Fibroblast of skin of back (primary cell): ENCODE data around the gene ETFRF1. TPM values are rescaled to one million over a fixed set of nuclear protein-coding genes. Genes with fewer than 3 reads are reported as not detected.

ENCODE experiments used
- DNase-seq: peaks from one replicate; pipeline ENCODE4 v3.0.0-alpha.2; 2013
- polyA plus RNA-seq, 2 experiments: library from polyadenylated mRNA; unstranded; fragments of 120-200 nt; gene quantifications; one replicate each; pipeline ENCODE4 v1.2.1, GENCODE V29; 2013; ENCODE audit not compliant: insufficient read length in 2 of 2

ETFRF1 gene, protein sequence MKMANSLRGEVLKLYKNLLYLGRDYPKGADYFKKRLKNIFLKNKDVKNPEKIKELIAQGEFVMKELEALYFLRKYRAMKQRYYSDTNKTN
- polyA plus RNA-seq (2013, experiment 1 of 2; ENCODE audit: insufficient read length), result 10.6 TPM
- polyA plus RNA-seq (2013, experiment 2 of 2; ENCODE audit: insufficient read length), result 16.0 TPM

DNA sequence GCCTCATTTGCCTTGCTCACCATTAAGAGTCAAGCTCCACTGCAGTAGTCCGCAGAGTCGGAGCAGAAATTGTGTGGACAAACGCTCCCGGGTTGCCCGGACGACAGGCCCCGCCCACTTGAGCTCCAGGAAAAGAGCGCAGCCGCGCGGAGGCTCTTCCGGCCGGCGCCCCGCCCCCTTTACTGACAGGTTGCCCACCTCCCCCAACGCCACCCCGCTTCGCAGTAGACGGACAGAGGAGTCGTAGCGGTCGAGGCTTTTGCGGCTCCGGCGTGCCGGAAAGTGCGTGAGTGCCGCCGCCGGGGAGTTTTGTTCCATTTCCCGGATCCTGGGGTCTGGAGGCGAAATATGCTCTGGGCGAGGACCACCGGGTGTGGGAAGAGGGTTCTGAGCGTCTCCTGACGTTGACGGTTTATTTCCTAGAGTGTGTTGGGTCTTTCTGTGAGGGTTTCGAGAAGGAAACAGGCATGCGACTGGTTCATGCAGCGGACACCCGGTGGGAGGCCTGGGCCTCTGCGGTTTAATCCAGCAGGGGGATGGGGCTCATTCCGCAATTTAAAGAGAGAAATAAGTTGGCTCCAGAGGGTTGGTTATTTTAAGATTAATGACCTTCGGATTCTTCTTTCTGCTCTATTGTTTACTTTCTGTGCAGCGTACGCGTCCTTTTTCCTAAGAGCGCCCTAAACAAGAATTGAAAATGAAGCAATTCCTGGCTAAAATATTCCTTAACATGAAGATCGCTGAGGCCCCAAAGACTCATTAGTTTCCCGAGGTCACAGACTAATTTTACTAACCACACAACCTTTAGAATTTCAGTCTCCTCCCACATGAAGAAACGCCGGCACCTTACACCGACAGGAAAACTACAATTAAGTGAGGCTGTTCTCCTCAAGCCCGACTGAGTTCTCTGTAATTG, at the start of gene ETFRF1, which contains the start of gene DNAI7:
Gene ETFRF1, plus strand, starts transcription at position 182 of the 916 bp plus-strand sequence. CDS start 8,720 bp downstream, outside the sequence.
Gene DNAI7, minus strand, starts transcription at position 105 of the 916 bp plus-strand sequence. Its CDS starts 82 bp downstream, at position 23.
- DNase-seq, result peak; percentile 91

DNA sequence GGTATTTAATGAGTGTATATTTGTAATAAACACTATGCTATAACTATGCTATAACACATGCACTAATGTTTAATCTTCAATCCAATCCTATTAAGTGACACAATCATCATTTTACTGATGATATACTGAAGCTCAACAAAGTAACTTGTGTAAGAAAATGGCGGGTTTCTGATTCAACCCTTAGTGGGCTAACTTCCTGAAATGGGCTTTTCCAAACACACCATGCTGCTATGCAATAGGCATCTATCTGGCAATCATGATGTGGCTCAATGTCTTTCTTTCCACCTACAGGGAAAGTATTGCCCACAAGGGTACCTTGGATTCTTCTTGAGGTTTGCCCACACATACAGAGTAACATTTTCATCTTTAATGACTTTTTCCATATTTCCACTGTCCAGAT, 48.4 kb upstream of the ETFRF1 start:
- DNase-seq, result no peak

DNA sequence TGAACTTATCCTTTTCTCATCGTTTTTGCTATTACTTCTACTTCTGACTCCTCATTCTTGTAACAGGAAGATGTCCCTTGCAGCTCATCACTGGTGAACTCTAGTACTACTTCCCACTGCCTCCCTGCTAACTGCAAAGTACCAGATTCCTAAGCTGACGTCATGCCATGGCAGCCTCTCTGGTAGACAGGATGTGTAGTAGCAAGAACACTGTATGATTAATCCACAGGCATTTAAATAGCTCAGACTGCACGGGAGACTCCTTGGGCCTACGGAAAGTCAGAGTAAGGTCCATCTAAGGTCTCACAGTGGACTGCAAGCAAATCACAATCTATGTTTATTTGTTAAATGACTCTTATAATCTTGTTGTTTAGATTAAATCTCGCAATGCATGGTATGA, 43.6 kb upstream of the ETFRF1 start:
- DNase-seq, result peak; percentile 97

DNA sequence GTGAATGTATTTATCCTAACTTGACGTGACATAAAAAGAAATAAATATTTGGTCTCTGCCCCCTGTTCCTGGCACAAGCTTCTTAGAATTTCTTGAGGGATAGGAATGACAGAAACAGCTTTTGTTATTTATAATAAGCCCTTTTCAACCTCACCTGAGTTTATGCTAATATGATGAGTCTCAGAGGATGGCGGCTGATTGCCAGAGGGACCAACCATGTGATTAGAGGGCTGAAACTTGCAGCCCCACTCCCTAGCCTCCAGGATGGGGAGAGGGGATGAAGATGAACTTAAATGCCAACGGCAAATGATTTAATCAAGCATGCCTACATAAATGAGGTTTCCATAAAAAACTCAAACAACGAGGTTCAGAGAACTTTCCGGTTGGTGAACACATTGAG, 43.0 kb upstream of the ETFRF1 start:
- no peak for DNase-seq

DNA sequence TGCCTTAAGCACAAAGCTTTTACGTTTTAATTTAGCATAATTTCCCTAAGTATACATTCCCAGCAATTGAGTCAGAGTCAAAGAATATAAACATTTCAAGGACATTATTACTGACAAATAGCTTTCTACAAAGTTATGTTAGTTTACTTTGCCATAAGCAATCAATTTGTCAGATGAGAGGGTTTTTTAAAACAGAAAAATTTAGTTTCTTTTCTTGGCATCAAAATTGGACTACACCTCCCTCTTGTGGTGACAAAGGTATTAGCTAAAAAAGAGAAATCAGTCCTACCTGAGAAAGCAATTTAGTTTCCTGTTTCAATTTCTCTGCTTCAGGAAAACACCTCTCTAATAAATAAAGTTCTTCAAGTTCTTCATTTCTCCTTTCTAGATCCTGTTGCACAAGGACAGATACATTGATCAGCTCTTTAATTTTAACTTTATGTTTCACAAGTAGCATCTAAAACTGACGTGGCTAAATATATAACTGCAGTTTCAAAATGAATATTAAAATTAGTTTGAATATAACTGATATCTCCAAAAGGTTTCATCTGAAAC, 39.9 kb upstream of the ETFRF1 start:
- DNase-seq, result peak; percentile 39

DNA sequence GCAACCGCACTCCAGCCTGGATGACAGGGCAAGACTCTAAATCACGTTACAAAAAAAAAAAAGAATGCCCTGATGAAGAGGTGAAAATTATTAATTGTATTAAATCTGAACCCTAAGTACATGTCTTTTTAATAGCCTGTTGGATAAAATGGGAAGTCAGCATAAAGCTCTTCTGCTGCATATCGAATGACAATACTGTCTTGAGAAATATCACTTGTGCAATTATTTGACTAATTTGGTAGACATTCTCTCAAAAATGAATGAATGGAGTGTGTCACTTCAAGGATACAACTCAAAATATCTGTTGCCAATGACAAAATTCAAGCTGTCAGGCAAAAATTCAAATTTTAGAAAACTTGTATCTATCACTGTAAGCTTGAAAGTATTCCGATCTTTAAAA, 39.0 kb upstream of the ETFRF1 start:
- no peak for DNase-seq

DNA sequence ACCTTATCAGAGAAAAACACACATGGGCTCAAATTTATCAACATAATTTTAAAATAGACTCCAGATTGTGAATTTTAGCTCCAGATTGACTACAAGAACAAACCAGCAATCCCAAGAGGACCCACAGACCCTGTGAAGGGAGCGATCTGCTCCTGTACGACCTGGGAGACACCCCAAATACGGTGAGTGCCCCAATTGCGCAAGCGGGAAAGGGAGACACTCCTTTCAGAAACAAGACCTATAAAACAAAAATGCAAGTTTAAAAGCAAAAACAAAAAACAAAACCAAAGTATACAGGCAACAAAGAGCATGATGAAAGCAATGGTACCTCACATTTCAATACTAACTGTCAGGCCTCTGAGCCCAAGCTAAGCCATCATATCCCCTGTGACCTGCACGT, 32.2 kb upstream of the ETFRF1 start:
- no peak for DNase-seq

DNA sequence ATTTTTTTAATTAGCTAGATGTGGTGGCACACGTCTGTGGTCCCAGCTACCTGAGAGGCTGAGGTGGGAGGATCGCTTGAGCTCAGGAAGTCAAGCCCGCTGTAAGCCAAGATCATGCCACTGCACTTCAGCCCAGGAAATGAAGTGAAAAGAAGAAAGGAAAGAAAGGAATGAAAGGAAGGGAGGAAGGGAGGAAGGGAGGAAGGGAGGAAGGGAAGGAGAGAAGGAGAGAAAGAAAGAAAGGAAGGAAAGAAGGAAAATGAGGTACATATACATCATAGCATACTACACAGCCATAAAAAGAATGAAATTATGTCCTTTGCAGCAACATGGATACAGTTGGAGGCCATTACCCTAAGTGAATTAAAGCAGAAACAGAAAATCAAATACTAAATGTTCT, 12.3 kb upstream of the ETFRF1 start:
- DNase-seq, result no peak

DNA sequence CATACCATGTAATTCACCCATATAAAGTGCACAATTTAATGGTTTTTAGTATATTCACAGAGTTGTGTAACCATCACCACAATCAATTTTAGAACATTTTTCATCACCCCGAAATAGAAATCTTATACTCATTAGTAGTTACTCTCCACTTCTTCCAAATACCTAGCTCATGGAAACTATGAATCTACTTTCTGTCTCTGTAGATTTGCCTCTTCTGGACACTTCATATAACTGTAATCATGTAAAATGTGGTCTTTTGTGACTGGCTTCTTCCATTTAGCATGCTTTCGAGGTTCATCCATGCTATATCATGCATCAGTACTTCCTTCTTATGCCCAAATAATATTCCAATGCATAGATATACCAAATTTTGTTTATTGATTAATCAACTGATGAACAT, 10.9 kb upstream of the ETFRF1 start:
- no peak for DNase-seq

DNA sequence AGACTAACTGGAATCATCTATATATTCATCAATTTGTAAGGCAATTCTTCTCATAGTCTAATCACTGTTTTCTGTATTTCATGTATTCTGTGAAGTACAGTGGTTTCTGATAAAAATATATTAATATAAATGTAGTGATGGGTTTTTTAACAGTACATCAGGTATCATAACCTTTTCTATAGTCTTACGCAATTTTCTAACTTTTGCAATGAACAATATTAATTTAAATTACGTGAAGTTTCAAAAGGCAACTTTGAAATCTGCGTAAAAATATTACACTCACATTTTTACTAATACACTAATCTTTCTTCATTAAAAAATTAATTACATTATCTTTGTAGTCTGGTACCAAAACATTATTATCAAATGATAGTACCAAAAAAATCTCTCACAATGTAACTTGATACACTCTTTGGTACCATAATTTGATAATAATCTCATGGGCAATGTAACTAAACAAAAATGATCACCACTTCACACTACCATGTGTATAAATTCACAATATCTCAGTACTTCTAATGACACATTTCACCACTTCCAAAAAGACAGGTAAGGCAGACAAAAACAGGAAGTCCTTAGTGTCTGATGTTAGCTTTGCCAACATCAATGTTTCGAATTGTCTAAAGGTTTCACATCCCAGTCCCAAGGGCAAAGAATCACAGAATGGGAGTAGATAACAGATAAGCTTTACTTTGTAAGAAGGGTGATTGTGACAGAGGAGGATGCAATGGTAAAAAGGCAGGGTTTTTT, 8.8 kb upstream of the ETFRF1 start:
- no peak for DNase-seq

DNA sequence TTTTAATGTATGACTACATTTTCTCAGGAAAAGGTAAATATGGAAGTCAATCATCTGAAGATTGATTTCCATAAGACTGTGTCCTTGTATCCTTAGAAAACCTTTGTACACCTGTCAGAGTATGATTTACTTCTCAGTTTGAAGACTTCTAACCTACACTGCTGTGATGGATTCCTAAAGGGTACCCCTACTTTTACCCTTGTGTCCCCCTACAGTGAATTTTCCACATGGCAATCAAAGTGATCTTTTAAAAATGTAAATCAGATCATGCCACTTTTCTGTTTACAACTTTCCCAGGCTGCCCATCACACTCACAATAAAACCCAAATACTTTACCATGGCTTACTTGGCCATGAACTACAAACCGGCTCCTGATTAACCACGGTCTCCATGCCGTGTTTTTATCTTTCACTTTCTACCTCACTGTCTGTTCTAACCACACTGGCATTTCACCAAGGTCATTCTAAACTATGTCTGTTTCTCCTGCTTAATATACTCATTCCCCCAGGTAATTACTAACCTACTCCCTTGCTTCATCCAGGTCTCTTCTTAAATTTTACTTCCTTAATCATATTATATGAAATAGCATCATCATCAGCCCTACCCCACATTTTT, 8.1 kb upstream of the ETFRF1 start:
- DNase-seq, result no peak

DNA sequence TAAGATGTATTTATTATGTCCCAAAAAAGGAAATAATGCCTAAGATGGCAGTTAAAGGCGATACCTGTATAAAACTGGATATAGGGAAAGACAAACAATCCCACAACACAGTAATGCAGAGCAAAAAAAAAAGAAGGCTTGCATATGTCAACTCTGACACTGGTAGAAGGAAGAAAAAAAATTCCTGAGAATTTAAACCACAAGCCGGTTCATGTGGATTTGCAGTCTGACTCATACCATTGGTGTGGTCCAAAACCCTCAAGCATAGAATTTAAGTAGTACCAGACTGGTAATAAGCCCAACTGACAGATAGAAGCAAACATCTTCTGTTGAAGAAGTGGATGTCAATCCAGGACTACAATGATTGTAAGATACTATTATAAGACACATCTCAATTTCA, 7.3 kb upstream of the ETFRF1 start:
- peak; percentile 92 for DNase-seq

DNA sequence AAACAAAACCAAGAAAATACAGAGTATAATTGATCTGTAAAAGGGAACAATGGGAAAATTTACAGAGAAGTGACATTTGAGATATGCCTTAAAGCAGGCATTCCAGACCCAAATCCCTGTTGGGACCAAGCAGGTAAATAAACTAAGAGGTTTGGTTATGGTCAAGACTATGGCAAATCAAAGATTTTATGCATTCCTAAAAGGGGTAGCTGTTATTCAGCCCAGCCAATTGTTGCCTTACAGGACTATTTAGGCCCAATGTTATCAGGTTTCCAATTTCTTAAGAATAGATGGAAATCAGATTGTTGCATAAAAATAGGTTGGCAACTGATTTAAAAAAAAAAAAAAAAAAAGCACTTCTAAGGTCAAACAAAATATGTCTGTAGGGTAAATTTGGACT, 5.4 kb upstream of the ETFRF1 start:
- DNase-seq, result no peak

DNA sequence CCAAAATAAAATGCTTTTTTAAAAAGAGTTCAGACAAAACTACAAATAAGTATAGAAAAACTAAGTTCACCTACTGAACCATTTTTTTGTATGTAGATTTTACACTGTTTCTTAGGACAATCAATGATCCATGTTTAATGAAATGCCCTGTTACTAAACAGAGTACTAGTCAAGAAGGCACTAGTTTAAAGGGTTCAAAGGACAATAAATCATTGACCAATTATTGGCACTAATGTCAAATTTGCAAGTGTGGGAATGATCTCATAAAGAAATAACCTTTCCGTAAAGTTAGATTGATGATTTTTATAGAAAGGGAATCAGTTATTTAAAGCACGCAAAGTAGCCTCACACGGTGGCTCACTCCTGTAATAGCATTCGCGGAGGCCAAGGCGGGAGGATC, 4.2 kb upstream of the ETFRF1 start:
- no peak for DNase-seq

DNA sequence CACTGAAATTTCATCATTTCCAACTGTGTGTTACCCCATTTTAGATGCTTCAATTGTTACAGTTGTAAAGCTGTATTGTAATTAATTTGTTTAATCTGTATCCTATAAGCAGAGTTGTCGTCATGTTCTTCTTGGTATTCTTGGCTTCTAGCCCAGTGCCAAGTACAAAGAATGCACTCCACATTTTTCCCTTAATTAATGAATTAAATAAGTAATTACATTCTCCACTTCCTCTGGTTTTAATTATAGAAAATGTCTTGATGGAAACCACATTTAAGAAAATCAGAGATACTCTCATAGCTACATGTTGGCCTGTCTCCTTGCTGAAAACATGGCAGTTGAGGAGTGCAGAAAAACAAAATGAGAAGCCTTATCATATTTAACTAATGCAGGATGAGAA, 823 bp upstream of the ETFRF1 start:
- DNase-seq, result no peak

DNA sequence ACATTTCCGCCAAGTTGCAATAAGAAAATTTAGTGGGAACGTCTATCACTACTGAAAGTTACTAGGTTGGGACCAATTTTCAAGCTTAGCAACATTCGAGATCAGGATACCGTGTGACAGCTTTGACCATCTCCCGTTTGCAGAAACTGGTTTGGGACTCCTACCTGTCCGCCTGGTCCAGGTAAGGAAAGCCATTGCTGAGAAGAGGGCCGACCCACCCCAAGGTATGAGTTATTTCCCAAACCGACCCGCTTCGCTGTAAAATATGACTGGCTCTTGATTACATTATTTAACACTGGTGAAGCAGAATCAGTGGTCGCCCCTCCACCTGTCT, 348 bp upstream of the ETFRF1 start:
- no peak for DNase-seq

DNA sequence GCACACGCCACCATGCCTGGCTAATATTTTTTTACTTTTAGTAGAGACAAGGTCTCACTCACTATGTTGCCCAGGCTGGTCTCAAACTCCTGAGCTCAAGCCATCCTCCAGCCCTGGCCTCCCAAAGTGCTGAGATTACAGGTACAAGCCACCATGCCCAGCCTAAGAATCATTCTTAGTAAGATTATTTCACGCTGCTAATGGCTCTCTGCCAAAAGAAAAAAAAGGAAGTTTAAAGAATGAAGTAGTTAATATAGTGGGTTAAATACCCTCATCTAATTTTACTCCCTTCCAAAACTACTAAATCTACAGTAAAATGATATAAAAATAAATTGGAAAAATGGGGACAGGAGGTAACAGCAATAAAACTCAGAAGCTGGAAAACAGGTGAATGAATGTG, 2.6 kb downstream of the ETFRF1 start:
- no peak for DNase-seq

DNA sequence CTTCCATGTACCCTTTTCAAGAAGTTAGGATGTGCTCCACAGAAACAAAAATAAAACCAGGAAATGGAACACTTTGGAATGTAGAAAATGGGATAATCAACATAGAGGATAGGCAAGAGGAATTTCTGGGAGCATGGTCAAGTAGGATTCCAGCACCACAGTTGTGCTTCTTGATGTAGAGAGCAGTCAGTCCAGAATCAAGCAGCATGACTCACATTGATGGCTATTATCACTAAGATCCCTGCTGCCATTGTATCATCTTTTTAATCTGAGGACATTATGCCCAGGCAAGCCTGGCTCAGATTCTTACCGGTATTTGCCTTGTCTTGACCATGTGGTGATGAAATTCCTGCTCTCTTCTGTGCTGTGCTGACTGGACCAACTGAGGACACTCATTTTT, 5.7 kb downstream of the ETFRF1 start:
- DNase-seq, result peak; percentile 86

DNA sequence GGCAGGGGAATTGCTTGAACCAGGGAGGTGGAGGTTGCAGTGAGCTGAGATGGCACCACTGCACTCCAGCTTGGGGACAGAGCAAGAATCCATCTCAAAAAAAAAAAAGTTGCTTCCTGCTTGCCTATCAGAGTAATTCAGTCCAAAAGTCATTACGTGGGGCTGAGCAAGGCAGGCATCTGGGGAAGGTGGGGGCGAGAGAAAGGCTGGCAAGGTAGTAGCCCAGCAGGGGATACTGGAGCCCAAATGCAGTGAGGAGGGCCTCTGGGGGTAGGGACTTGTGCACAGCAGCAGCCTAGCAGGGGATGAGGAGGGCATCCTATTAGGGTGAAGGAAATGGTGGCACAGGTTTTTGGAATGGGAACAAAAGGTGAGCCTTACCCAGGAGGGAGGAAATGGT, 7.1 kb downstream of the ETFRF1 start:
- no peak for DNase-seq

DNA sequence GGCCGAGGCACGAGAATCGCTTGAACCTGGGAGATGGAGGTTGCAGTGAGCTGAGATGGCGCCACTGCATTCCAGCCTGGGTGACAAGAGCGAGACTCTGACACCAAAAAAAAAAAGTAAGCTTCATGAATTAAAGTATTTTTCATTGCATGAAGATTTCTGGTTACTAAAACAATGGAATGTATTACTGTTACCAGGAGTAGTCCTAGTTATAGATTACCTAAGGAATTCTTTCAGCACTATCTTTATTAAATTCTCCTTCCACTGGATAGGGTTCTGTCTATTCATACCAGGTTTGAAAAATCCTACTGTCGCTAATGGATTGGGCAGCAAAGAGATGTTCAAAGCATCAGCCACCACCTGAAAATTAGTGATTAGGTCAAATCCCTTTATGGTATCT, 12.4 kb downstream of the ETFRF1 start:
- no peak for DNase-seq

DNA sequence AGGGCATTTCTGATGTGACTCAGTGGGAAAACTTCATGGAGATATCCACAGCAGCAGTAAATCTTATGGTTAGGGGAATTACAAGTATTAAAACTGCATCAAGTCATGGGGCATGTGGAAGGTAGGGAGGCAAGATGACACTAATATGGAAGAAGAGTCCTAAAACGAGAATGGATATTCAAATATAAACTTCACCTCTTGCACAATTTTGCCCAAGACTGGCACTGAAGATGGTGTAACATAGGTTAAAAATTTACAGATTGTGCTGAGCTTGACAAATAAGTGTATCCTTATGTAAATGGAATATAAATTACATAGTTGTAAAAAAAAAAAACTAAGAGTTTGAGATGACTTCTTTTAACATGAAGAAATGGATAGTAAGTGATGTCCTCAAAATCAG, 12.8 kb downstream of the ETFRF1 start:
- DNase-seq, result no peak

DNA sequence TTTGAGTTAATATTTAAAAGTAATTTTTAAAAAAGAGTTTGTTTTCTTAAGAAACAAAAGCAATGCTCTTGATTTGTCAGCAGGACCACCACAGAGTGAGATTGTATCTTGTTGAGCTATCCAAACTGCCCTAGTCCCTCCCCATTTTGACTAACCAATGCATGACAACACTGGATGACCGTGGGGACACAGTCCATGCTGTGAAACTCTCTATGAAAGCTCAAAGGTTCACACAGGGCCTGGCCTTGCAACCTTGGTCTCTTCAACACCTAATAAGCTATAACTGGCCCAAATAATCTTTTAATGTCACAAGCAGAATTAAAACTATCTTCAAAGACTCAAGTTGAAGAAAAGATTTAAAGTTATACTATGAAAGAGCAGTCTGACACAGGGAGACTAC, 13.5 kb downstream of the ETFRF1 start:
- no peak for DNase-seq

DNA sequence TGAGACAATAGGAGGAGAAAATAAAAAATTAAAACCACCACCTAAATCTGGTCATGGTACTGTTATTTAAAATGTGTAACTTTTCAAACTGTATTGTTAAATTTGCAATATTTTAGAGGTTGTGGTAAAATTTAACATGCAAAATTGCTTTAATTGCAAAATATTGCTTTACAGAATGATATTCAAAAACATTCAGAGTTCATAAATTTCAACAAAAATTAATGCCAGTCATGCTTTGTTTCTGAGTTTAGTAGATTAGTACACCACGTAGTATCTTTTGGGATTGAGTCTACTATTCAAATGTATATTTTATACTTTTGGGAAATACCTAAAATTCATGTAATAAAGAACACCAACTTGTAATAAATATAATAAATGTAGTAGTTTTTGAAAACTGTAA, 18.3 kb downstream of the ETFRF1 start:
- DNase-seq, result no peak
